ENCODE data around the gene NTM. TPM values are rescaled to one million over a fixed set of nuclear protein-coding genes. Genes with fewer than 3 reads are reported as not detected.

The NTM gene
- total RNA-seq, 4 donors from 2014 or later: 3.6 to 11.8 (median 7.8) TPM

DNA sequence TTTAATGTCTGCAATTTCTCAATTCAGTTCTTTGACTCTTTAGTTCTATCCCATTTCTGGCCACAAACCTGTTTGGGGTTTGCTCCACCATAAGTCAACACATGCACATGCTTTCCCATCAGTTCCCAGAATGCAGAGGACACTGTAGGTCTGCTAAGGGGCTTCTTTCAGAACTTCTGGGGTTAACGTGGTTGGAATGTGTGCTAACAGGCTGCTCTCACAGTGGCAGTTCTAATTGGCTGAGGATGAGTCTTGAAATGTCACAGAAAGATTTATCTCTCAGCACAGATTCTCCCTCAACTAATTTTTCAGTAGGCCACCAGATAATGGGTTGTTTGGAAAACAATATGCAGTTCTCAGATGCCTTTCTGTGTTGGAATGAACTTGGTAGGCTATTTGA, 703.4 kb downstream of the NTM start:
- TF ChIP-seq EP300 (IDR thresholded peaks at IDR 0.05): no peak
- no peak for TF ChIP-seq POLR2AphosphoS5 (IDR thresholded peaks at IDR 0.05)
- TF ChIP-seq, protein P1, sequence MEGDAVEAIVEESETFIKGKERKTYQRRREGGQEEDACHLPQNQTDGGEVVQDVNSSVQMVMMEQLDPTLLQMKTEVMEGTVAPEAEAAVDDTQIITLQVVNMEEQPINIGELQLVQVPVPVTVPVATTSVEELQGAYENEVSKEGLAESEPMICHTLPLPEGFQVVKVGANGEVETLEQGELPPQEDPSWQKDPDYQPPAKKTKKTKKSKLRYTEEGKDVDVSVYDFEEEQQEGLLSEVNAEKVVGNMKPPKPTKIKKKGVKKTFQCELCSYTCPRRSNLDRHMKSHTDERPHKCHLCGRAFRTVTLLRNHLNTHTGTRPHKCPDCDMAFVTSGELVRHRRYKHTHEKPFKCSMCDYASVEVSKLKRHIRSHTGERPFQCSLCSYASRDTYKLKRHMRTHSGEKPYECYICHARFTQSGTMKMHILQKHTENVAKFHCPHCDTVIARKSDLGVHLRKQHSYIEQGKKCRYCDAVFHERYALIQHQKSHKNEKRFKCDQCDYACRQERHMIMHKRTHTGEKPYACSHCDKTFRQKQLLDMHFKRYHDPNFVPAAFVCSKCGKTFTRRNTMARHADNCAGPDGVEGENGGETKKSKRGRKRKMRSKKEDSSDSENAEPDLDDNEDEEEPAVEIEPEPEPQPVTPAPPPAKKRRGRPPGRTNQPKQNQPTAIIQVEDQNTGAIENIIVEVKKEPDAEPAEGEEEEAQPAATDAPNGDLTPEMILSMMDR (IDR thresholded peaks at IDR 0.05): no peak
- no peak for TF ChIP-seq POLR2A (IDR thresholded peaks at IDR 0.05)
- Histone ChIP-seq H3K9me3 (no peaks in the 10 kb centered on the region), H3K4me1 (peaks cover 0 to 9% (median 8%) of the 10 kb centered on the region in 3 donors), H3K27ac (no peak overlapping the region), H3K36me3 (no peaks in the 10 kb centered on the region), H3K27me3 (no peaks in the 10 kb centered on the region), H3K4me3 (no peak overlapping the region)
- ATAC-seq: no peak
- WGBS, 2 donors (ENCODE audit: low coverage in 1 of 2): 60 to 67% methylated on average over 1 of the region's 1 CpG

DNA sequence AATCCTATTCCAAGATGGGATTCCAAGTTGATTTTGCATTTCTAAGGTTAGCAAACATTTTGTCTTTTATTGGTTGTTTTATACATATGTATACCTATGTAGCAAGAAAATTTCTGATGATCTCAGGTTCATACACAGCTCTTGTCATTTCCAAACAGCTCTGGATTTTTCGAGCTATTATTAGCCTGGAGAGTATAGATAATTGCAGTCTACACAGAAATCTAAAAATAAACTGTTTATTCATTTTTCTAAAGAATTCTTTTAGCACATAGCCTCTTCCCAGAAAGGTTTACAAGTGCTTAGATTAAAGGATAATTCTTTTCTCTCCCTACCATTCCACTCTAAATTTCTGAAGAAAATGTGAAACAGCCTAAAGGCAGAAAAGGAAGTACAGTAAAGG, 705.0 kb downstream of the NTM start:
- Histone ChIP-seq H3K27me3 (no peaks in the 10 kb centered on the region), H3K36me3 (no peaks in the 10 kb centered on the region), H3K27ac (no peak overlapping the region), H3K4me3 (no peak overlapping the region), H3K4me1 (peaks cover 0 to 9% (median 8%) of the 10 kb centered on the region in 3 donors), H3K9me3 (no peaks in the 10 kb centered on the region)
- TF ChIP-seq, protein P1 (IDR thresholded peaks at IDR 0.05): no peak
- TF ChIP-seq POLR2AphosphoS5 (IDR thresholded peaks at IDR 0.05): no peak
- no peak for TF ChIP-seq POLR2A (IDR thresholded peaks at IDR 0.05)
- TF ChIP-seq EP300 (IDR thresholded peaks at IDR 0.05): no peak
- WGBS, 2 donors (ENCODE audit: low coverage in 1 of 2): 0 to 38% methylated on average over 1 of the region's 1 CpG
- no peak for ATAC-seq

DNA sequence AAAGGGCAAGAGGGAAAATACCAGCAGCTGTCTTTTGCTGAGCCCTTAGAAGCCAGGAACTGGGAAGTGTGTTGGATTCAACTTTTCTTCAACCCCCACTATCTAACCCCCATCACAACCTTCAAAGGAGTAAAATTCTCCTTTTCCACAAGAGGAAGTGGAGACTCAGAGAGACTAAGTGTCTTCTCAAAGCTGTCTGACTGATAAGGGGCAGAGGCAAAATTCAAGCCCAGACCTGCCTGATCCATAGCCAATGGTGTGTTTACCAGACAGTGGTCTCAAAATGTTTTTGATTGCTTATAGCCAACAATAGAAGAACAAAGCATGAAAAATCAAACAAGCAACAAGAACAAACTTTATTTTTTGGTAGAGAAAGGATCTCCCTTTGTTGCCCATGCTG, 707.0 kb downstream of the NTM start:
- H3K27ac ChIP-seq: no peak overlapping the region
- no peak for ATAC-seq
- no peaks in the 10 kb centered on the region for H3K27me3 ChIP-seq
- peaks cover 0 to 8% (median 5%) of the 10 kb centered on the region in 3 donors for H3K4me1 ChIP-seq
- H3K36me3 ChIP-seq: no peaks in the 10 kb centered on the region
- TF ChIP-seq EP300 (IDR thresholded peaks at IDR 0.05): no peak
- TF ChIP-seq POLR2AphosphoS5 (IDR thresholded peaks at IDR 0.05): no peak
- TF ChIP-seq, protein P1 (IDR thresholded peaks at IDR 0.05): no peak
- no peak for TF ChIP-seq POLR2A (IDR thresholded peaks at IDR 0.05)
- no peaks in the 10 kb centered on the region for H3K9me3 ChIP-seq
- no peak overlapping the region for H3K4me3 ChIP-seq

DNA sequence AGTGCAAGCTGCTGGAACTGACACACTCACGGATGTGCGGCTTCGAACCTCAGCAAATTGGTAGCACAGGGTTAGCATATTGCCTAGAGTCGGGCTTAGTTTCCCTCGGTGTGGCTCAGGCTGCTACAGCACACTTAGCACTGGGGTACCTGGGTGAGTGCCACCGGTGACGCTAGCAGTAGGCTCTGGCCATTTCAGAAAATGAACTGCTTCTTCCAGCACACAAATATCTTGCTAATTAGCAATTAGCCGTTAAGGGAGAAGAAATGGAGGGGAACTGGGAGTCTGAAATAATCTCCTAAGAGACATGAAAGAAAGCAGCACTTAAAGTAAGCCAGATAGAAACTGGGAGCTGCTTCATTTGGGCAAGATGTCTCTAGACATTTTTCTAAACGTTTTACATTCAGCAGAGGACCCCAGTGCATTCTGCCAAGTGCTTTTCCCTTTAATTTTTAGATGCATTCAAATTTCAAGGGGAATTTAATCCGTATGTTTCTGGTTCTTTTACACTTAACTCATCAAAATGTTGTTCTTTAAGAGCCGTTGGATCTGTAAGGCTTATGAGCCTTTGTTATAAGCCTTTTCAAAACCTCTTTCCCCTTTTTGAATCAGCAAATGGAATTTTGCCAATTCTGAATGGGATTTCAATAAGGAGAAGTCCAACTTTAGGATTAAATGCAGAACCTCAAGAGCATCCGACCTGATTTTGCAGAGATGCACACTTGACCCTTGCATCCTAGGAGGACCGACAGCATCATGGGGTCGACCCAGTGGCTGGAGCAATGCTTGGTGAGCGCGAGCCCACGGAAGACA, 708.1 kb downstream of the NTM start:
- Histone ChIP-seq H3K36me3 (no peaks in the 10 kb centered on the region), H3K4me1 (no peaks in the 10 kb centered on the region), H3K9me3 (peaks cover 0 to 2% (median 0%) of the 10 kb centered on the region in 3 donors), H3K4me3 (no peak overlapping the region), H3K27me3 (no peaks in the 10 kb centered on the region), H3K27ac (no peak overlapping the region)
- ATAC-seq: no peak
- 45 to 71% methylated on average over 9 to 17 of the region's 17 CpGs for WGBS, 2 donors (ENCODE audit: low coverage in 1 of 2)
- TF ChIP-seq POLR2AphosphoS5 (IDR thresholded peaks at IDR 0.05) (no peak), EP300 (IDR thresholded peaks at IDR 0.05) (no peak), POLR2A (IDR thresholded peaks at IDR 0.05) (no peak)
- TF ChIP-seq, protein P1 (IDR thresholded peaks at IDR 0.05): no peak

DNA sequence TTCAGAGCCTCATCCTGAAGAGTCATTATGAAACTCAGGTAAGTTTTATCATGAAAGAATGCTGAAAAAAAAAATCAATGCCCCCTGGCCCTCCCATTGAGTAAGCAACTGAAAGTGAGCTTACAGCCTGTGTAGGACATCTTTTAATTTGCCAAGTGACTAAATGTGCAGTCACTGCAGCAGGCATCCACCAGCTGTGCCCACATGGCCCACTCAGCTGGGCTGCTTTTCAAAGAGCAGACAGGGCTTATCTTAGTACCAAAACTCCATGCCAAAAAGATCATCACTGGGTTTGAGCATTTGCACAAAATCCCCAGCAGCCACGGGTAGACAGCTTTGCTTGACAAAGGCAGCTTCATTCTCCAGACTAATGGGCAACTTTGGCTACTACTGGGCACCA, 709.7 kb downstream of the NTM start:
- peaks cover 0 to 18% (median 0%) of the 10 kb centered on the region in 3 donors for H3K9me3 ChIP-seq
- WGBS, 2 donors (ENCODE audit: low coverage in 1 of 2): 44% methylated on average over 1 of the region's 1 CpG; no CpG with 5 or more reads in 1 of the 2 donors
- no peak overlapping the region for H3K4me3 ChIP-seq
- no peaks in the 10 kb centered on the region for H3K4me1 ChIP-seq
- no peak for ATAC-seq
- H3K27ac ChIP-seq: no peak overlapping the region
- no peaks in the 10 kb centered on the region for H3K36me3 ChIP-seq
- TF ChIP-seq POLR2AphosphoS5 (IDR thresholded peaks at IDR 0.05) (no peak), EP300 (IDR thresholded peaks at IDR 0.05) (no peak), POLR2A (IDR thresholded peaks at IDR 0.05) (no peak)
- TF ChIP-seq, protein P1 (IDR thresholded peaks at IDR 0.05): no peak
- H3K27me3 ChIP-seq: no peaks in the 10 kb centered on the region
